Brain microvascular endothelial cell (primary cell): ENCODE measurements around the gene ESRRA.
A peak's percentile ranks its signal among the peaks of the same experiment; 100 is the strongest.

Source experiments
- DNase-seq: peaks from one replicate; pipeline ENCODE4 v3.0.0-alpha.2; 2020
- H3K27ac ChIP-seq: fragments of 250-450 bp; sonication (Bioruptor Pico); 2 replicates; pipeline ENCODE4 v1.5.1; 2020; ENCODE audit warnings: mild to moderate bottlenecking, moderate library complexity
- H3K27me3 ChIP-seq: fragments of 250-450 bp; sonication (Bioruptor Pico); replicated peaks from 2 replicates; pipeline ENCODE4 v1.5.1; 2020; ENCODE audit warnings: mild to moderate bottlenecking
- H3K36me3 ChIP-seq: fragments of 250-450 bp; sonication (Bioruptor Pico); replicated peaks from 2 replicates; pipeline ENCODE4 v1.5.1; 2020; ENCODE audit warnings: mild to moderate bottlenecking
- H3K4me3 ChIP-seq: 2 replicates; pipeline ENCODE4 v1.5.1; 2011; ENCODE audit warnings: low read depth, mild to moderate bottlenecking, control low read depth, low read length, moderate library complexity
- in situ Hi-C: cut with HindIII; loops from 2 replicates; pipeline ENCODE4 v1.10.0; 2017; ENCODE audit warnings: low sequenced_read_pairs, low pct_ligation_motif_present
- TF ChIP-seq, protein P1 (sequence below): IDR thresholded peaks from 2 replicates; pipeline ENCODE4 v1.5.1; 2011; ENCODE audit warnings: low read depth, mild to moderate bottlenecking, moderate library complexity, low read length, control low read depth, inconsistent platforms; ENCODE audit errors: missing control alignments

The ESRRA gene

DNA sequence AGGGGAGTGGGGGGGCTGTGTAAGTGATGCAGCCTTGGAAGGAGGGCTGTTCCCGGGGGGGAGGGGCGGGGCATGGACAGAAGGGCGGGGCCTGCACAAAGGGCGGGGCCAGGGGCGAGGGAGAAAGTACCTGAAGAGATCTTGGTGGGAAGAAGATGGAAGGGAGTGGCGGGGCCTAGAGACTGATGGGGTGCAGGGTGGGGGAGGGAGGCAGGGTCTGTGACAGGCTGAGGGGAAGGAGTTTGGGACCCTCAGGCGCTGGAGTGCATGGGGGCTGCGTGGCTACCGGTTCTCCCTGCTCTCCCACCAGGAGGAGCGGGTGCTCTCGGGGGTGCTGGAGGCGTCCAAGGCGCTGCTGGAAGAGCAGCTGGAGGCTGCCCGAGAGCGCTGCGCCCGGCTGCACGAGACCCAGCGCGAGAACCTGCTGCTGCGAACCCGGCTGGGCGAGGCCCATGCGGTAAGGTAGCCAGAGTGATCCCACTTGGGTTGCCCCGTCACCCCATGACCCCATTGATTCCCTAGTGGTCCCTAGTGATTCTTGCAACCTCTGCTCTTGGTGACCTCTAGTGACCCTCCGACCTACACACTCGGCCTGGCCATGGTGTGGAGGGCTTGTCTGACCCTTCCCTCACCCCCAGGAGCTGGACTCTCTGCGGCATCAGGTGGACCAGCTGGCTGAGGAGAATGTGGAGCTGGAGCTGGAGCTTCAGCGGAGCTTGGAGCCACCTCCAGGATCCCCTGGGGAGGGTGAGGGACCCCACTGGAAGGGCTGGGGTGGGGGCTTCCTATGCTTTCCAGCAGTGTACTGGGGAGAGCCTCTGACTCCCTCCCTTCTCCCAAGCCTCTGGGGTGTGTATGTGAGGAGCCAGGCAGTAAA, 37.8 kb downstream of the ESRRA start:
- H3K27me3 ChIP-seq: no peaks in the 10 kb centered on the region
- no peak overlapping the region for H3K27ac ChIP-seq
- H3K36me3 ChIP-seq: no peaks in the 10 kb centered on the region
- TF ChIP-seq, protein P1, sequence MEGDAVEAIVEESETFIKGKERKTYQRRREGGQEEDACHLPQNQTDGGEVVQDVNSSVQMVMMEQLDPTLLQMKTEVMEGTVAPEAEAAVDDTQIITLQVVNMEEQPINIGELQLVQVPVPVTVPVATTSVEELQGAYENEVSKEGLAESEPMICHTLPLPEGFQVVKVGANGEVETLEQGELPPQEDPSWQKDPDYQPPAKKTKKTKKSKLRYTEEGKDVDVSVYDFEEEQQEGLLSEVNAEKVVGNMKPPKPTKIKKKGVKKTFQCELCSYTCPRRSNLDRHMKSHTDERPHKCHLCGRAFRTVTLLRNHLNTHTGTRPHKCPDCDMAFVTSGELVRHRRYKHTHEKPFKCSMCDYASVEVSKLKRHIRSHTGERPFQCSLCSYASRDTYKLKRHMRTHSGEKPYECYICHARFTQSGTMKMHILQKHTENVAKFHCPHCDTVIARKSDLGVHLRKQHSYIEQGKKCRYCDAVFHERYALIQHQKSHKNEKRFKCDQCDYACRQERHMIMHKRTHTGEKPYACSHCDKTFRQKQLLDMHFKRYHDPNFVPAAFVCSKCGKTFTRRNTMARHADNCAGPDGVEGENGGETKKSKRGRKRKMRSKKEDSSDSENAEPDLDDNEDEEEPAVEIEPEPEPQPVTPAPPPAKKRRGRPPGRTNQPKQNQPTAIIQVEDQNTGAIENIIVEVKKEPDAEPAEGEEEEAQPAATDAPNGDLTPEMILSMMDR: no peak
- in situ Hi-C loops: no loop called here
- H3K4me3 ChIP-seq: no peak overlapping the region
- peak; percentile 7 for DNase-seq

DNA sequence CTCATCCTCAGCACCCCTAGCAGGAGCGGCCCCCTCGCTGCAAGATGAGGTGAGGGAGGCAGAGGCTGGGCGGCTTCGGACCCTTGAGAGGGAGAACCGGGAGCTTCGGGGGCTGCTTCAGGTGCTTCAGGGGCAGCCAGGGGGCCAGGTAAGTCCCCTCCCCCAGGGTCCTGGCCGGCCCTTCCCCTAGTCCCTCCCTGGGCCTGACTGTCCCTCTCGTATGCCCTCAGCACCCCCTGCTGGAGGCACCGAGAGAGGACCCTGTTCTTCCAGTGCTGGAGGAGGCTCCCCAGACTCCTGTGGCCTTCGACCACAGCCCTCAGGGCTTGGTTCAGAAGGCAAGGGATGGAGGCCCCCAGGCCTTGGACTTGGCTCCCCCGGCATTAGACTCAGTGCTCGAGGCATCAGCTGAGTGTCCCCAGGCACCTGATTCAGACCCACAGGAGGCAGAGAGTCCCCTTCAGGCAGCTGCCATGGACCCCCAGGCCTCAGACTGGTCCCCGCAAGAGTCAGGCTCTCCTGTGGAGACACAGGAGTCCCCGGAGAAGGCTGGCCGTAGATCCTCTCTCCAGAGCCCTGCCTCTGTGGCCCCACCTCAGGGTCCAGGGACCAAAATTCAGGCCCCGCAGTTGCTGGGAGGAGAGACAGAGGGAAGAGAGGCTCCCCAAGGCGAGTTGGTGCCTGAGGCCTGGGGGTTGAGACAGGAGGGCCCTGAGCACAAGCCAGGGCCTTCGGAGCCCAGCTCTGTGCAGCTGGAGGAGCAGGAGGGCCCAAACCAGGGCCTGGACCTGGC, 38.6 kb downstream of the ESRRA start:
- no peak for DNase-seq
- in situ Hi-C loops: no loop called here
- no peak overlapping the region for H3K4me3 ChIP-seq
- TF ChIP-seq, protein P1: peak; percentile 44
- no peaks in the 10 kb centered on the region for H3K36me3 ChIP-seq
- H3K27ac ChIP-seq: no peak overlapping the region
- no peaks in the 10 kb centered on the region for H3K27me3 ChIP-seq

DNA sequence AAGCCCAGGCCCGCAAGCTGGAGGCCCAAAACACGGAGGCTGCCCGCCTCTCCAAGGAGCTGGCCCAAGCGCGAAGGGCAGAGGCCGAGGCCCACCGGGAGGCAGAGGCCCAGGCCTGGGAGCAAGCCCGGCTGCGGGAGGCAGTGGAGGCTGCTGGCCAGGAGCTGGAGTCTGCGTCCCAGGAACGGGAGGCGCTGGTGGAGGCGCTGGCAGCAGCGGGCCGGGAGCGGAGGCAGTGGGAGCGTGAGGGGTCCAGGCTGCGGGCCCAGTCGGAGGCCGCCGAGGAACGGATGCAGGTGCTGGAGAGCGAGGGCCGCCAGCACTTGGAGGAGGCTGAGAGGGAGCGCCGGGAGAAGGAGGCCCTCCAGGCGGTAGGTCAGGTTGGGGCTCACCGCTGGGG, 39.5 kb downstream of the ESRRA start:
- TF ChIP-seq, protein P1: no peak
- H3K27ac ChIP-seq: no peak overlapping the region
- no peak for DNase-seq
- H3K27me3 ChIP-seq: no peaks in the 10 kb centered on the region
- no peaks in the 10 kb centered on the region for H3K36me3 ChIP-seq
- in situ Hi-C loops: no loop called here
- H3K4me3 ChIP-seq: no peak overlapping the region

DNA sequence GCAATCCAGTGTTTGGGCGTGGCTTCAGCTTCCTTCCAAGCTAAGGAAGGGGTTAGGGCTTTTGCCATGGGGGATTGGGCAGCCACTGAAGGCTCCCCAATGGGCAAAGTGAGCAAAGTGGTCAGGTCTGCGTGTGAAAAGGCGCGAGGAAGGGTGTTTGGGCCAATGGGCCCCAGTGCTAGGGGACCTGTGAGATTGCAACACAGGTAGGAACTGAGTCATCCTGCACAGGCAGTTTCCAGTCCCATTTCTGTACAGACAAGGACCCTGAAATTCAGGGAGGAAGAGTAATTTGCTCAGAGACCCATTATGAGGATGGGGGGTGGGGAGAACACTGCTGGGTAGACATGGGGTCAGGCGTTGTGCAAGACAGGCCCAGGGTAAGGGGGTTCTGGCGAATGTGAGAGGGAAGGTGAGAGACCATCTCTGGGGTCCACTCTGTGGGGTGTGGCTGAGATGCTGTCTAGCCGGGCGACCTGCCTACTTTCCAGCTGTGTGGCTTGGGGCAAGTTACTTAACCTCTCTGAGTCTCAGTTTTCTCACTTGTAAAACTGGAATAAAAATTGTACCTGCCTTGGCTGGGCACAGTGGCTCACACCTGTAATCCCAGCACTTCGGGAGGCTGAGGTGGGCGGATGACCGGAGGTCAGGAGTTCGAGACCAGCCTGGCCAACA, 42.0 kb downstream of the ESRRA start:
- in situ Hi-C loops: no loop called here
- H3K36me3 ChIP-seq: no peaks in the 10 kb centered on the region
- TF ChIP-seq, protein P1: no peak

DNA sequence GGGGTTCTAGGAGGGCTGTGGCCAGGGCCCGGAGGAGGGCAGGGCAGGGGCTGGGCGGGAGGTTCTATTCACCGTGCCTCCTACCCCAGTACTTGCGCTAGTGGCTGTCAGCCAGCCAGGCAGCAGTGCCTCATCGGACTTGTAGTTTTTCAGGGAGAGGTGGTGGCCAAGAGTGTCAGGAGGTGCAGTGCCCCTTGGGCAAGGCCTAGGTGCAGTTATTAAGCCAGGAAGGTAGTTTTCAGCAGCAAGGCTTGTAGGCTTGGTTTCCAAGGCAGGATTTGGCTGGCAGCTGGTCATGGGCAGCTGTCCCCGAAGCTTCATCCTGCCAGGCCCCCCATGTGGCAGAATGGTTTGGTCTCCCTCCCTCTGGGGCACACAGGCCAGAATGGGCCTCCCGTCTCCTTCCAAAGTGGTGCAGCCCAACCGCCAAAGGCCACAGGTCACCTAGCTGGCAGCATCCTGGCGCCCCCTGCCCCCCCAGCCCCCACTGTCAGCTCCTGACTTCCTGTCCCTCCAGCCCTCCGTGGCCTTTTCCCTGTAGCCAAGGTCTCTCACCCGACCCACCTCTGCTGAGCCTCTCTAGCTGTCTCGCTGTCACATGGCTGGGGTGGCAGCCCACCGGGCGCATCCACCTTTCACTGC, 43.2 kb downstream of the ESRRA start:
- Histone ChIP-seq H3K27me3 (no peaks in the 10 kb centered on the region), H3K36me3 (no peaks in the 10 kb centered on the region), H3K4me3 (no peak overlapping the region), H3K27ac (no peak overlapping the region)
- in situ Hi-C loops: no loop called here
- DNase-seq: no peak
- TF ChIP-seq, protein P1: no peak

More for the DNA sequence above, 42.0 kb downstream of the ESRRA start:
- H3K27ac ChIP-seq: no peak overlapping the region
- no peaks in the 10 kb centered on the region for H3K27me3 ChIP-seq
- H3K4me3 ChIP-seq: no peak overlapping the region
- DNase-seq: no peak
